OCI-LY7 (cell line): ENCODE data around the gene FREY1.

Experiments
- EZH2phosphoT487 ChIP-seq: fragments of 200-600 bp; sonication (generic); IDR thresholded peaks from 2 replicates; pipeline ENCODE4 v1.6.1; 2018; ENCODE audit warnings: low read depth, borderline replicate concordance, mild to moderate bottlenecking, mixed run types, antibody characterized with exemption, low read length, moderate library complexity, mixed read lengths
- TF ChIP-seq, protein P1 (sequence below): fragments of 200-600 bp; sonication (generic); conservative IDR thresholded peaks from 2 replicates; pipeline ENCODE4 v1.5.1; 2014; ENCODE audit warnings: mild to moderate bottlenecking, antibody characterized with exemption, low read length, moderate library complexity, mixed read lengths

GRCh38 chr11:45881708-45882368 is 25.2 kb downstream of the FREY1 start:
- TF ChIP-seq, protein P1, sequence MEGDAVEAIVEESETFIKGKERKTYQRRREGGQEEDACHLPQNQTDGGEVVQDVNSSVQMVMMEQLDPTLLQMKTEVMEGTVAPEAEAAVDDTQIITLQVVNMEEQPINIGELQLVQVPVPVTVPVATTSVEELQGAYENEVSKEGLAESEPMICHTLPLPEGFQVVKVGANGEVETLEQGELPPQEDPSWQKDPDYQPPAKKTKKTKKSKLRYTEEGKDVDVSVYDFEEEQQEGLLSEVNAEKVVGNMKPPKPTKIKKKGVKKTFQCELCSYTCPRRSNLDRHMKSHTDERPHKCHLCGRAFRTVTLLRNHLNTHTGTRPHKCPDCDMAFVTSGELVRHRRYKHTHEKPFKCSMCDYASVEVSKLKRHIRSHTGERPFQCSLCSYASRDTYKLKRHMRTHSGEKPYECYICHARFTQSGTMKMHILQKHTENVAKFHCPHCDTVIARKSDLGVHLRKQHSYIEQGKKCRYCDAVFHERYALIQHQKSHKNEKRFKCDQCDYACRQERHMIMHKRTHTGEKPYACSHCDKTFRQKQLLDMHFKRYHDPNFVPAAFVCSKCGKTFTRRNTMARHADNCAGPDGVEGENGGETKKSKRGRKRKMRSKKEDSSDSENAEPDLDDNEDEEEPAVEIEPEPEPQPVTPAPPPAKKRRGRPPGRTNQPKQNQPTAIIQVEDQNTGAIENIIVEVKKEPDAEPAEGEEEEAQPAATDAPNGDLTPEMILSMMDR = no peak
- no peak for TF ChIP-seq EZH2phosphoT487
